NCI-H2196 treated with DMSO at 0.1 percent for 48 hours (cell line): Measurements from ENCODE around the gene CXorf51B.
"Not testable (repeated sequence)": the region's sequence is repeated elsewhere in the genome, so short reads cannot be mapped to it uniquely, and the experiment has no call there.

ENCODE experiments used
- DNase-seq: peaks from one replicate; lab custom pipeline; 2025; ENCODE audit not compliant: unreplicated experiment; lab: John Stamatoyannopoulos, UW

CXorf51B gene

DNA sequence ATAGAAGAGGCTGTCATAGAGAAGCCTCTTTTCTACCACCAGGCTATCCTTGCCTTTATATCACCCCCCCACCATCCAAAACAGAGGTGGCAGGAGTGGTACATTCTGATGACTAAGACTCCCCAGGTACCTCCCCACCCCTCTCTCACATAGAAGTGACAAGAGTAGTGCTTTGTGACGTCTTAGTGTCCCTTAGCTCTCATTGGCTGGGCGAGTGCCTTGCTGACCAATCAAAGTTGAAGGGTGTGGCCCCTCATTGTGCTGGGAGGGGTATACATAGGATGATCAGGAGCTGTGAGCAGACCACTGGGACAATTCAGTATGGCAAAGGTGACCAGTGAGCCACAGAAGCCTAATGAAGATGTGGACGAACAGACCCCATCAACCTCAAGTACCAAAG lies at the start of gene CXorf51B:
Gene CXorf51B, plus strand, starts transcription at position 301 of the 400 bp plus-strand sequence. Its CDS starts 21 bp downstream, at position 322.
- DNase-seq = not testable (repeated sequence)

GRCh38 chrX:146814644-146815043 lies 5.1 kb downstream of the CXorf51B start, which contains the start of gene CXorf51A:
Gene CXorf51A, minus strand, starts transcription at chrX:146814744. Its CDS starts 21 bp downstream, at chrX:146814723.
- not testable (repeated sequence) for DNase-seq

DNA sequence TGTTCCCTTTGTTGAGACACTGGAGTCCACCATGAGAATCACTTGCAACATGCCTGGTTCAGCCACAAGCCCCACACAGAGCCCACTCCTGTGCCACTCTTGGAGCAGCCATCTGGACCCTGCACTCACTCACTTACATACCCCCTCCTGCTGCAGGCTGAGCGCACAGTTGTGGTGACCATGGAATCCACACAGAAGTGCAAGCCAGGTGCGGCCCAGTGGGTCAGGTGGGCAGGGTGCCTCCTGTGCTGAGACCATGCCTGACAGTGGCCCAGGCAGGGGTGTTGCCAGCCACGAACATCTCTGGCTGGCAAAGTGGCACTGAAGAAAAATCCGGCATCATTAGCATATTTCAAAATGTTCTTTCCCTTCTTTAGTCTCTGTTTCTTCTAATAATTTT lies 22.4 kb downstream of the CXorf51B start:
- DNase-seq = no peak

- no peak for DNase-seq
These were observed 44.7 kb downstream of the CXorf51B start for GRCh38 chrX:146854281-146854680.
